Kidney capillary endothelial cell (primary cell): ENCODE measurements around the gene MX2.
"Not testable (repeated sequence)": the region's sequence is repeated elsewhere in the genome, so short reads cannot be mapped to it uniquely, and the experiment has no call there.

Experiments
- DNase-seq: peaks from one replicate; pipeline ENCODE4 v3.0.0-alpha.2; 2018; ENCODE audit warnings: low spot score

The MX2 gene

GRCh38 chr21:41361786-41362604 lies at the start of gene MX2:
Gene MX2, plus strand, starts transcription at chr21:41362027. Its CDS starts 14,880 bp downstream, at chr21:41376907.
- no peak for DNase-seq

GRCh38 chr21:41313285-41314164 lies 48.3 kb upstream of the MX2 start:
- DNase-seq: not testable (repeated sequence)

GRCh38 chr21:41315726-41316125 lies 46.1 kb upstream of the MX2 start:
- DNase-seq: no peak

- DNase-seq: no peak
Measured at GRCh38 chr21:41316200-41317062, 45.4 kb upstream of the MX2 start, which contains the start of gene FAM3B. Gene FAM3B, plus strand, starts transcription at chr21:41316801. Its CDS starts 79 bp downstream, at chr21:41316880.

GRCh38 chr21:41317063-41317392 lies 44.8 kb upstream of the MX2 start:
- DNase-seq: no peak

- DNase-seq: no peak
Measured at GRCh38 chr21:41317458-41317857, 44.4 kb upstream of the MX2 start.

- no peak for DNase-seq
Measured at GRCh38 chr21:41318218-41318617, 43.6 kb upstream of the MX2 start.

GRCh38 chr21:41319273-41319672 lies 42.6 kb upstream of the MX2 start:
- DNase-seq: no peak

GRCh38 chr21:41321211-41321907 lies 40.5 kb upstream of the MX2 start:
- DNase-seq: no peak

GRCh38 chr21:41321908-41322495 lies 39.8 kb upstream of the MX2 start:
- no peak for DNase-seq

- DNase-seq: no peak
Measured at GRCh38 chr21:41322496-41323382, 39.1 kb upstream of the MX2 start.

GRCh38 chr21:41325138-41325912 lies 36.5 kb upstream of the MX2 start:
- no peak for DNase-seq

GRCh38 chr21:41326414-41327080 lies 35.3 kb upstream of the MX2 start:
- DNase-seq: no peak

GRCh38 chr21:41327753-41328152 lies 34.1 kb upstream of the MX2 start:
- no peak for DNase-seq

- no peak for DNase-seq
Measured at GRCh38 chr21:41328660-41329607, 32.9 kb upstream of the MX2 start.

GRCh38 chr21:41333752-41334151 lies 28.1 kb upstream of the MX2 start:
- DNase-seq: no peak

GRCh38 chr21:41337515-41337914 lies 24.3 kb upstream of the MX2 start:
- no peak for DNase-seq

GRCh38 chr21:41338455-41338854 lies 23.4 kb upstream of the MX2 start:
- no peak for DNase-seq
